ENCODE results near the gene ICOS. TPM values are rescaled to one million over a fixed set of nuclear protein-coding genes. Genes with fewer than 3 reads are reported as not detected.

ICOS gene
- total RNA-seq, 1 experiment from 2014 or later = not detected

- ChIA-PET CTCF (no interaction called here), POLR2A (ENCODE audit: unreplicated experiment) (interaction anchor here (0.7 kb wide), 1 partner anchor 363 kb away, joined by 4 read pairs; no protein-coding TSS in a partner anchor)
- H3K9ac ChIP-seq (ENCODE audit: low read length) = no peak overlapping the region
- H3K4me3 ChIP-seq (ENCODE audit: low read length) = no peak overlapping the region
- no TSS peak for BruUV-seq (replicated peaks)
- H3K27me3 ChIP-seq (ENCODE audit: low read length) = no peaks in the 10 kb centered on the region
- no peaks in the 10 kb centered on the region for H3K9me2 ChIP-seq (replicated peaks; ENCODE audit: low read length)
- intact Hi-C loops (cut with micrococcal nuclease) = no loop called here
- H3K27ac ChIP-seq (ENCODE audit: low read length) = no peak overlapping the region
- H3K4me2 ChIP-seq (ENCODE audit: low read length) = no peak overlapping the region
- no peak overlapping the region for H2AFZ ChIP-seq (ENCODE audit: low read length)
- H3F3A ChIP-seq (ENCODE audit: low read length, unreplicated experiment) = no peaks in the 10 kb centered on the region
- DNase-seq (no peak), ATAC-seq (no peak)
- TF ChIP-seq EZH2phosphoT487 (IDR thresholded peaks at IDR 0.05; ENCODE audit: borderline replicate concordance, low read length) (no peak), EZH2 (IDR thresholded peaks at IDR 0.05; ENCODE audit: low read length, unreplicated experiment) (no peak), CTCF (conservative IDR thresholded peaks at IDR 0.05; ENCODE audit: low read depth, low read length) (no peak)
- no peaks in the 10 kb centered on the region for H4K20me1 ChIP-seq (ENCODE audit: low read length)
- H3K4me1 ChIP-seq (ENCODE audit: insufficient read depth, low read length) = no peaks in the 10 kb centered on the region
- no peaks in the 10 kb centered on the region for H3K79me2 ChIP-seq (ENCODE audit: low read length)
- H3K36me3 ChIP-seq (ENCODE audit: low read depth, low read length) = no peaks in the 10 kb centered on the region
- no peaks in the 10 kb centered on the region for H3K9me3 ChIP-seq (ENCODE audit: low read length)
Observed at GRCh38 chr2:203894262-203894661, 42.3 kb upstream of the ICOS start.

GRCh38 chr2:203897544-203897943 lies 39.0 kb upstream of the ICOS start:
- CTCF ChIA-PET = interaction anchor here (0.6 kb wide), 1 partner anchor 248 kb away, joined by 5 read pairs; no protein-coding TSS in a partner anchor

More at GRCh38 chr2:203897544-203897943, 39.0 kb upstream of the ICOS start:
- Histone ChIP-seq H3K9me2 (replicated peaks; ENCODE audit: low read length) (no peaks in the 10 kb centered on the region), H3K27ac (ENCODE audit: low read length) (no peak overlapping the region), H3F3A (ENCODE audit: low read length, unreplicated experiment) (no peaks in the 10 kb centered on the region), H3K36me3 (ENCODE audit: low read depth, low read length) (no peaks in the 10 kb centered on the region), H3K9me3 (ENCODE audit: low read length) (peaks cover 7% of the 10 kb centered on the region), H3K27me3 (ENCODE audit: low read length) (peaks cover 5% of the 10 kb centered on the region; the same call in 1 of the 2 replicates), H2AFZ (ENCODE audit: low read length) (no peak overlapping the region), H3K4me3 (ENCODE audit: low read length) (no peak overlapping the region), H3K79me2 (ENCODE audit: low read length) (no peaks in the 10 kb centered on the region), H3K4me2 (ENCODE audit: low read length) (no peak overlapping the region), H3K9ac (ENCODE audit: low read length) (no peak overlapping the region), H3K4me1 (ENCODE audit: insufficient read depth, low read length) (peaks cover 5% of the 10 kb centered on the region; the same call in 1 of the 2 replicates), H4K20me1 (ENCODE audit: low read length) (no peaks in the 10 kb centered on the region)
- intact Hi-C loops (cut with micrococcal nuclease) = no loop called here
- BruUV-seq (replicated peaks) = no TSS peak
- TF ChIP-seq EZH2 (IDR thresholded peaks at IDR 0.05; ENCODE audit: low read length, unreplicated experiment) (no peak), CTCF (conservative IDR thresholded peaks at IDR 0.05; ENCODE audit: low read depth, low read length) (no peak), EZH2phosphoT487 (IDR thresholded peaks at IDR 0.05; ENCODE audit: borderline replicate concordance, low read length) (no peak)
- no peak for DNase-seq
- no peak for ATAC-seq
- POLR2A ChIA-PET (ENCODE audit: unreplicated experiment) = no interaction called here

All from PC-3 (cell line).